ENCODE results near the gene CAMK2G. TPM values are rescaled to one million over a fixed set of nuclear protein-coding genes. Genes with fewer than 3 reads are reported as not detected.

The CAMK2G gene
- polyA plus RNA-seq, 2 of the 4 experiments (the other 2 are of a cell fraction), result 22.6 to 25.5 TPM

GRCh38 chr10:73772281-73773151, 101.8 kb downstream of the CAMK2G start:
- H3K4me3 ChIP-seq, result peak overlapping the region; percentile 58
- no peaks in the 10 kb centered on the region for H3K9me3 ChIP-seq
- H3K27ac ChIP-seq, result peak overlapping the region; percentile 94 to 95
- peak; percentile 79 to 85 for ATAC-seq
- 2% methylated on average over 52 of the region's 101 CpGs for WGBS (ENCODE audit: missing lambda C conversion rate)
- H3K4me1 ChIP-seq, result peaks cover 27% of the 10 kb centered on the region
- no peak for FAIRE-seq
- peak overlapping the region; percentile 89 for H3K4me2 ChIP-seq
- POLR2A ChIA-PET, result interaction anchor here (0.6 to 2.8 kb wide), 13 partner anchors 9 to 333 kb away, joined by 3 to 24 read pairs (median 5); partner anchors contain the start of genes CHCHD1, SEC24C and ZSWIM8
- CTCF ChIA-PET, result interaction anchor here (0.8 to 2.2 kb wide), 9 partner anchors 9 to 243 kb away, joined by 3 to 11 read pairs (median 3); partner anchors contain the start of gene CHCHD1
- peak; percentile 69 to 79 for DNase-seq (ENCODE audit: low read depth in 1 of 2, low spot score in 1 of 2)
- TF ChIP-seq EHF (CRISPR knock-in tag; IDR thresholded peaks at IDR 0.05), result no peak
- 0 out of 5 replicates have a peak, but pooled peaks of 1 of the 2 experiments have one; percentile 22 for TF ChIP-seq RAD21 (conservative IDR thresholded peaks at IDR 0.05 in 1 of 2, IDR thresholded peaks at IDR 0.05 in 1 of 2)
- TF ChIP-seq MAX (IDR thresholded peaks at IDR 0.05), result peak; percentile 78
- TF ChIP-seq JUN (IDR thresholded peaks at IDR 0.05), result peak; percentile 83 to 91; a peak in 4 of 5 replicates
- no peak for TF ChIP-seq HOXB5 (CRISPR knock-in tag; IDR thresholded peaks at IDR 0.05)
- no peak for TF ChIP-seq CBX8 (IDR thresholded peaks at IDR 0.05)
- no peak for TF ChIP-seq REST (IDR thresholded peaks at IDR 0.05)
- no peak for TF ChIP-seq MAFK (IDR thresholded peaks at IDR 0.05; ENCODE audit: partially characterized antibody)
- peak; percentile 80 for TF ChIP-seq PHF8 (IDR thresholded peaks at IDR 0.05; ENCODE audit: borderline replicate concordance, low read depth)
- no peak for TF ChIP-seq CEBPB (IDR thresholded peaks at IDR 0.05)
- peak; percentile 55; the same call in 1 of the 2 replicates for TF ChIP-seq RARB (CRISPR knock-in tag; IDR thresholded peaks at IDR 0.05)
- TF ChIP-seq ZFP36 (IDR thresholded peaks at IDR 0.05; ENCODE audit: borderline replicate concordance, partially characterized antibody), result no peak
- no peak for TF ChIP-seq KDM1A (IDR thresholded peaks at IDR 0.05; ENCODE audit: low read depth)
- TF ChIP-seq CTCF (IDR thresholded peaks at IDR 0.05), result no peak; the same call in 2 of the 3 replicates
- TF ChIP-seq BHLHE40 (IDR thresholded peaks at IDR 0.05; ENCODE audit: low read depth, low read length), result no peak
- TF ChIP-seq HES2 (IDR thresholded peaks at IDR 0.05), result no peak
- no peak for TF ChIP-seq ZSCAN20 (CRISPR knock-in tag; IDR thresholded peaks at IDR 0.05)
- TF ChIP-seq E2F6 (IDR thresholded peaks at IDR 0.05; ENCODE audit: borderline replicate concordance, low read depth), result peak; percentile 63; the same call in 1 of the 2 replicates
- TF ChIP-seq HOXB13 (CRISPR knock-in tag; IDR thresholded peaks at IDR 0.05; ENCODE audit: low read depth), result no peak
- peak; percentile 86 for TF ChIP-seq BCL3 (IDR thresholded peaks at IDR 0.05)
- TF ChIP-seq NPAS2 (CRISPR knock-in tag; IDR thresholded peaks at IDR 0.05; ENCODE audit: borderline replicate concordance), result no peak
- TF ChIP-seq CHD2 (IDR thresholded peaks at IDR 0.05; ENCODE audit: low read length, partially characterized antibody), result no peak
- no peak for TF ChIP-seq SMC3 (IDR thresholded peaks at IDR 0.05)
- TF ChIP-seq GATA3 (IDR thresholded peaks at IDR 0.05; ENCODE audit: borderline replicate concordance), result no peak; the same call in 1 of the 2 replicates
- TF ChIP-seq POLR2A (IDR thresholded peaks at IDR 0.05; ENCODE audit: low read length), result peak; percentile 78
- no peak for TF ChIP-seq RCOR1 (IDR thresholded peaks at IDR 0.05; ENCODE audit: low read depth, low read length)
- TF ChIP-seq HMGXB4 (CRISPR knock-in tag; IDR thresholded peaks at IDR 0.05; ENCODE audit: borderline replicate concordance), result no peak
- peak; percentile 62; the same call in 1 of the 2 replicates for TF ChIP-seq FOSB (CRISPR knock-in tag; IDR thresholded peaks at IDR 0.05)
- TF ChIP-seq NFE2L2 (conservative IDR thresholded peaks at IDR 0.05; ENCODE audit: low read length), result no peak
- peak; percentile 56; the same call in 1 of the 2 replicates for TF ChIP-seq HOXA7 (CRISPR knock-in tag; IDR thresholded peaks at IDR 0.05)
